Progenitor cell of endocrine pancreas (in vitro differentiated cells): ENCODE measurements around the gene PRSS57. TPM values are rescaled to one million over a fixed set of nuclear protein-coding genes. Genes with fewer than 3 reads are reported as not detected.
"Not testable (repeated sequence)": the region's sequence is repeated elsewhere in the genome, so short reads cannot be mapped to it uniquely, and the experiment has no call there.

ENCODE experiments used
- DNase-seq: peaks from one replicate; pipeline ENCODE4 v3.0.0; 2021; ENCODE audit warnings: low spot score; ENCODE audit not compliant: unreplicated experiment
- H3K27ac Mint-ChIP-seq: 2 replicates; pipeline ENCODE4 v1.8.0; 2021; ENCODE audit warnings: mild to moderate bottlenecking, moderate library complexity, mixed read lengths
- H3K27me3 Mint-ChIP-seq: 2 replicates; pipeline ENCODE4 v1.8.0; 2021; ENCODE audit warnings: mixed read lengths
- H3K36me3 Mint-ChIP-seq: 2 replicates; pipeline ENCODE4 v1.8.0; 2022; ENCODE audit warnings: mixed read lengths; ENCODE audit not compliant: insufficient read depth
- H3K4me1 Mint-ChIP-seq: 2 replicates; pipeline ENCODE4 v1.8.0; 2021; ENCODE audit warnings: low read depth, mixed read lengths
- H3K4me3 Mint-ChIP-seq: 2 replicates; pipeline ENCODE4 v1.8.0; 2021; ENCODE audit warnings: low read depth, mild to moderate bottlenecking, moderate library complexity, mixed read lengths
- H3K9me3 Mint-ChIP-seq: 2 replicates; pipeline ENCODE4 v1.8.0; 2021; ENCODE audit warnings: low read depth, mixed read lengths
- CTCF ChIP-seq: fragments of 200-600 bp; sonication (generic); IDR thresholded peaks from one replicate; pipeline ENCODE4 v1.5.0; 2021; ENCODE audit warnings: antibody characterized with exemption, mild to moderate bottlenecking; ENCODE audit not compliant: unreplicated experiment
- total RNA-seq: library from RNA; stranded (reverse); gene quantifications from 2 replicates; pipeline ENCODE4 v1.2.1, GENCODE V29; 2021

The PRSS57 gene
- total RNA-seq, 1 donor from 2014 or later = not detected

- no peak for DNase-seq
- H3K4me1 Mint-ChIP-seq = peaks cover 5% of the 10 kb centered on the region
- H3K9me3 Mint-ChIP-seq = no peaks in the 10 kb centered on the region
- H3K36me3 Mint-ChIP-seq = no peaks in the 10 kb centered on the region
- H3K4me3 Mint-ChIP-seq = no peak overlapping the region
- TF ChIP-seq CTCF = no peak
- H3K27me3 Mint-ChIP-seq = peaks cover 6% of the 10 kb centered on the region
- H3K27ac Mint-ChIP-seq = no peak overlapping the region
Observed at GRCh38 chr19:677201-677600, 18.1 kb downstream of the PRSS57 start.

GRCh38 chr19:676339-677105 lies 18.7 kb downstream of the PRSS57 start, which contains the start of gene FSTL3:
Gene FSTL3, plus strand, starts transcription at chr19:676392. Its CDS starts 32 bp downstream, at chr19:676424.
- peak within 1 kb of the TSS; percentile 66 for H3K27ac Mint-ChIP-seq
- no peak for TF ChIP-seq CTCF
- no peak for DNase-seq
- H3K27me3 Mint-ChIP-seq = peaks cover 6% of the 10 kb centered on the region
- peak within 1 kb of the TSS; percentile 55 for H3K4me3 Mint-ChIP-seq
- no peaks in the 10 kb centered on the region for H3K36me3 Mint-ChIP-seq
- no peaks in the 10 kb centered on the region for H3K9me3 Mint-ChIP-seq
- H3K4me1 Mint-ChIP-seq = peaks cover 5% of the 10 kb centered on the region

DNA sequence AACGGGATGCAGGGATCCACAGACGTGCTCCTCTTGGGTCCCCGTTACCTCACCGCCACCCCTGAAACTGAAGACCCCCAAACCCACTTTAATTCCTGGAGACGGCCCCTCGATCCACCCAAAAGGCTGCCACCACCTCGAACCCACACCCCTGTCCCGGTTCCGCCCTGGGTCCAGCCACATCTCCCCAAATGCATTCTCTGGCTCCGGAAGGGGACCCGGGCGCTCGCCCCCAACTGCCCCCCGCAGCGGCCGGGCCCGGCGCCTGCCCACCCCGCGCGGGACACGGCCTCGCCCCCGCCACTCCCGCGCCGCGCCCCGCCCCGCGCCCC lies 19.3 kb downstream of the PRSS57 start:
- H3K27ac Mint-ChIP-seq = no peak overlapping the region
- H3K4me1 Mint-ChIP-seq = peaks cover 5% of the 10 kb centered on the region
- no peak for DNase-seq
- no peaks in the 10 kb centered on the region for H3K36me3 Mint-ChIP-seq
- no peak for TF ChIP-seq CTCF
- H3K27me3 Mint-ChIP-seq = peaks cover 6% of the 10 kb centered on the region
- H3K4me3 Mint-ChIP-seq = peak overlapping the region; percentile 55
- no peaks in the 10 kb centered on the region for H3K9me3 Mint-ChIP-seq

DNA sequence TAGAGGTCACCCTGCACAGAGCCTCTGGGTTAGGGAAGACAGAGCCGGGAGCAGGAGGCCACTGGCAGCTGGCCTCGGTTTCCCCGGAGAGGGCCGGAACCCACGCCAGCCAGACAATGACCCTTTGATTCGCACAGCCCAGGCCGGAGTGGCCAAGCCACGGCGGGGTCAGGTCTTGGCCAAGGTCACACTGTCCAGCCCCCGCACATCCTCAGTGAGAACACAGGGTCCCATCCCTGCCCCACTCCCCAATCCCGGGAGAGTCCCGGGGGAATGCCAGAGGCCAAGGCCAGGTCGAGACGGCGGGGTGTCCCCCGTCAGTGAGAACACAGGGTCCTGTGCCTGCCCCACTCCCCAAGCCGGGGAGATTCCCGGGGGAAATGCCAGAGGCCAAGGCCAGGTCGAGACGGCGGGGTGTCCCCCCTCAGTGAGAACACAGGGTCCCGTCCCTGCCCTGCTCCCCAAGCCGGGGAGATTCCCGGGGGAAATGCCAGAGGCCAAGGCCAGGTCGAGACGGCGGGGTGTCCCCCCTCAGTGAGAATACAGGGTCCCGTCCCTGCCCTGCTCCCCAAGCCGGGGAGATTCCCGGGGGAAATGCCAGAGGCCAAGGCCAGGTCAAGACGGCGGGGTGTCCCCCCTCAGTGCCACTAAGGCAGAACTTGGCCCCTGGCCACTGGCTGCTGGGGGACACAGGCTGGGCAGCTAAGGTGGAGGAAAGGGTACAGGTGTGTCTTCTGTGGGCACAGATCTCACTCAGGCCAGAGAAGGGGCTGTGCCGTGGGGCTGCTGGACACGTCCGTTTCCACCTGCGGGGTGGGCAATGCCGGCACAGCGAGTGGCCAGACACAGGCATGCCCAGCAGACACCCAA lies 20.7 kb downstream of the PRSS57 start:
- TF ChIP-seq CTCF = no peak
- Mint-ChIP-seq H3K9me3 (no peaks in the 10 kb centered on the region), H3K4me1 (peaks cover 5% of the 10 kb centered on the region), H3K27ac (no peak overlapping the region), H3K36me3 (no peaks in the 10 kb centered on the region), H3K4me3 (no peak overlapping the region), H3K27me3 (peaks cover 6% of the 10 kb centered on the region)
- DNase-seq = no peak

GRCh38 chr19:670609-671075 lies 24.6 kb downstream of the PRSS57 start:
- no peak overlapping the region for H3K4me3 Mint-ChIP-seq
- H3K27ac Mint-ChIP-seq = no peak overlapping the region
- peaks cover 3% of the 10 kb centered on the region for H3K9me3 Mint-ChIP-seq
- peaks cover 5% of the 10 kb centered on the region for H3K4me1 Mint-ChIP-seq
- peaks cover 2% of the 10 kb centered on the region for H3K36me3 Mint-ChIP-seq
- DNase-seq = no peak
- H3K27me3 Mint-ChIP-seq = peaks cover 6% of the 10 kb centered on the region
- TF ChIP-seq CTCF = peak; percentile 17

- not testable (repeated sequence) for H3K36me3 Mint-ChIP-seq, H3K4me3 Mint-ChIP-seq, H3K27me3 Mint-ChIP-seq, H3K9me3 Mint-ChIP-seq, DNase-seq, H3K4me1 Mint-ChIP-seq
- H3K27ac Mint-ChIP-seq = peak overlapping the region; percentile 95
Observed at GRCh38 chr19:668675-669434, 26.4 kb downstream of the PRSS57 start.

GRCh38 chr19:666985-667573 lies 28.2 kb downstream of the PRSS57 start:
- DNase-seq, H3K4me3 Mint-ChIP-seq, H3K27ac Mint-ChIP-seq, H3K36me3 Mint-ChIP-seq, H3K9me3 Mint-ChIP-seq, H3K4me1 Mint-ChIP-seq, H3K27me3 Mint-ChIP-seq: not testable (repeated sequence)
